Measurements from ENCODE around the gene DAD1.

The DAD1 gene

GRCh38 chr14:22553445-22553844 lies 35.6 kb downstream of the DAD1 start:
- DNase-seq (ENCODE audit: low read depth) = no peak
- no peak for TF ChIP-seq CTCF (conservative IDR thresholded peaks at IDR 0.05; ENCODE audit: low read depth, low read length)
- no peak overlapping the region for H3K4me3 ChIP-seq (ENCODE audit: low read depth, low read length)

GRCh38 chr14:22552827-22553076 lies 36.3 kb downstream of the DAD1 start:
- DNase-seq (ENCODE audit: low read depth) = no peak
- H3K4me3 ChIP-seq (ENCODE audit: low read depth, low read length) = no peak overlapping the region
- no peak for TF ChIP-seq CTCF (conservative IDR thresholded peaks at IDR 0.05; ENCODE audit: low read depth, low read length)

- TF ChIP-seq CTCF (conservative IDR thresholded peaks at IDR 0.05; ENCODE audit: low read depth, low read length) = no peak
- DNase-seq (ENCODE audit: low read depth) = no peak
- H3K4me3 ChIP-seq (ENCODE audit: low read depth, low read length) = no peak overlapping the region
Measured at GRCh38 chr14:22552001-22552826, 36.8 kb downstream of the DAD1 start.

- no peak overlapping the region for H3K4me3 ChIP-seq (ENCODE audit: low read depth, low read length)
- no peak for TF ChIP-seq CTCF (conservative IDR thresholded peaks at IDR 0.05; ENCODE audit: low read depth, low read length)
- DNase-seq (ENCODE audit: low read depth) = no peak
Measured at GRCh38 chr14:22551605-22551997, 37.4 kb downstream of the DAD1 start.

GRCh38 chr14:22549981-22550673 lies 38.9 kb downstream of the DAD1 start:
- DNase-seq (ENCODE audit: low read depth) = peak; percentile 81
- no peak overlapping the region for H3K4me3 ChIP-seq (ENCODE audit: low read depth, low read length)
- no peak for TF ChIP-seq CTCF (conservative IDR thresholded peaks at IDR 0.05; ENCODE audit: low read depth, low read length)

GRCh38 chr14:22549324-22549962 lies 39.6 kb downstream of the DAD1 start:
- no peak overlapping the region for H3K4me3 ChIP-seq (ENCODE audit: low read depth, low read length)

More at GRCh38 chr14:22549324-22549962, 39.6 kb downstream of the DAD1 start:
- no peak for DNase-seq (ENCODE audit: low read depth)
- TF ChIP-seq CTCF (conservative IDR thresholded peaks at IDR 0.05; ENCODE audit: low read depth, low read length) = no peak

All from choroid plexus epithelial cell (primary cell).